Left ventricle myocardium inferior (tissue), 1 donor: Measurements from ENCODE around the gene CD276. TPM values are rescaled to one million over a fixed set of nuclear protein-coding genes. Genes with fewer than 3 reads are reported as not detected.
A peak's percentile ranks its signal among the peaks of the same experiment; 100 is the strongest.

Source experiments
- DNase-seq: peaks from one replicate; pipeline ENCODE4 v3.0.0-alpha.2; 2020
- H3K27ac ChIP-seq: fragments of 200-600 bp; replicated peaks from 2 replicates; pipeline ENCODE4 v1.8.0; 2021
- H3K27me3 ChIP-seq: fragments of 200-600 bp; 2 replicates; pipeline ENCODE4 v1.8.0; 2021; ENCODE audit warnings: low read depth
- H3K36me3 ChIP-seq: fragments of 200-600 bp; 2 replicates; pipeline ENCODE4 v1.8.0; 2021
- H3K4me1 ChIP-seq: fragments of 200-600 bp; 2 replicates; pipeline ENCODE4 v1.8.0; 2021
- H3K4me3 ChIP-seq: fragments of 200-600 bp; 2 replicates; pipeline ENCODE4 v1.8.0; 2021; ENCODE audit warnings: mild to moderate bottlenecking, moderate library complexity
- H3K9me3 ChIP-seq: fragments of 200-600 bp; replicated peaks from 2 replicates; pipeline ENCODE4 v1.8.0; 2021
- intact Hi-C: fragments of 100-400 bp; cut with micrococcal nuclease; formaldehyde crosslinking; loops from one replicate; pipeline ENCODE4 v1.11.0; 2022
- total RNA-seq: library from RNA; stranded (reverse); fragmentation: NEBNext Ultra II Directional; extraction: Animal tissue kit (Norgen Biotek cat#: 25700); gene quantifications from one replicate; pipeline ENCODE4 v1.2.1, GENCODE V29; 2021
- TF ChIP-seq, protein P1 (sequence below): fragments of 200-600 bp; IDR thresholded peaks from 2 replicates; pipeline ENCODE4 v1.8.0; 2021; ENCODE audit warnings: antibody characterized with exemption, mild to moderate bottlenecking, borderline replicate concordance
- donor health status: DM: no; HTN: yes; CAD: no; lungs with severe emphysema.

The CD276 gene
- total RNA-seq, 1 donor from 2014 or later = 32.4 TPM

DNA sequence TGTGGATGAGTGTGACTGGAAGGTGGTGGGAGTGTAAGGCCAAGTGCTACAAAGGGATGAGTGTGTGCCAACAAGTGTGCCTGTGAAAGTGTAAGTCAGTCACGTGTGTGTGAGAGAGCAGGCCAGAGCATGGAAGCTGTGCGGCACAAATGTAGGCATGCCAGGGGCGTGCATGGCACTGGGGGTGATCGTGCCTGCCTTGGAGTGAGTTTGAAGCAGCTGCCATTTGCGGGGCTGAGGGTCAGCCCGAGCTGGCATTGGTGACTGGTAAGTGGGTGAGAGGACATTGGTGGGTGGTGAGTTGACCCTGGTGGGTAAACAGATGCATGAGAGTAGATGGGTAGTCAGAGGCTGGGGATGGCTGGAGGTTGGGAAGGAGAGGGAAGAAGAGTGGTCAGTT lies 24.5 kb downstream of the CD276 start:
- H3K4me3 ChIP-seq = no peak overlapping the region
- H3K36me3 ChIP-seq = peaks cover 60% of the 10 kb centered on the region
- H3K4me1 ChIP-seq = peaks cover 14% of the 10 kb centered on the region
- H3K27me3 ChIP-seq = no peaks in the 10 kb centered on the region
- no peak overlapping the region for H3K27ac ChIP-seq
- no peaks in the 10 kb centered on the region for H3K9me3 ChIP-seq
- DNase-seq = no peak
- TF ChIP-seq, protein P1, sequence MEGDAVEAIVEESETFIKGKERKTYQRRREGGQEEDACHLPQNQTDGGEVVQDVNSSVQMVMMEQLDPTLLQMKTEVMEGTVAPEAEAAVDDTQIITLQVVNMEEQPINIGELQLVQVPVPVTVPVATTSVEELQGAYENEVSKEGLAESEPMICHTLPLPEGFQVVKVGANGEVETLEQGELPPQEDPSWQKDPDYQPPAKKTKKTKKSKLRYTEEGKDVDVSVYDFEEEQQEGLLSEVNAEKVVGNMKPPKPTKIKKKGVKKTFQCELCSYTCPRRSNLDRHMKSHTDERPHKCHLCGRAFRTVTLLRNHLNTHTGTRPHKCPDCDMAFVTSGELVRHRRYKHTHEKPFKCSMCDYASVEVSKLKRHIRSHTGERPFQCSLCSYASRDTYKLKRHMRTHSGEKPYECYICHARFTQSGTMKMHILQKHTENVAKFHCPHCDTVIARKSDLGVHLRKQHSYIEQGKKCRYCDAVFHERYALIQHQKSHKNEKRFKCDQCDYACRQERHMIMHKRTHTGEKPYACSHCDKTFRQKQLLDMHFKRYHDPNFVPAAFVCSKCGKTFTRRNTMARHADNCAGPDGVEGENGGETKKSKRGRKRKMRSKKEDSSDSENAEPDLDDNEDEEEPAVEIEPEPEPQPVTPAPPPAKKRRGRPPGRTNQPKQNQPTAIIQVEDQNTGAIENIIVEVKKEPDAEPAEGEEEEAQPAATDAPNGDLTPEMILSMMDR = no peak
- intact Hi-C loops = no loop called here

- Histone ChIP-seq H3K27ac (no peak overlapping the region), H3K27me3 (no peaks in the 10 kb centered on the region), H3K4me1 (peaks cover 14% of the 10 kb centered on the region), H3K9me3 (no peaks in the 10 kb centered on the region), H3K4me3 (no peak overlapping the region), H3K36me3 (peaks cover 59% of the 10 kb centered on the region)
- DNase-seq = no peak
- intact Hi-C loops = no loop called here
- TF ChIP-seq, protein P1 = no peak
These were observed 25.1 kb downstream of the CD276 start for GRCh38 chr15:73709241-73709640.

DNA sequence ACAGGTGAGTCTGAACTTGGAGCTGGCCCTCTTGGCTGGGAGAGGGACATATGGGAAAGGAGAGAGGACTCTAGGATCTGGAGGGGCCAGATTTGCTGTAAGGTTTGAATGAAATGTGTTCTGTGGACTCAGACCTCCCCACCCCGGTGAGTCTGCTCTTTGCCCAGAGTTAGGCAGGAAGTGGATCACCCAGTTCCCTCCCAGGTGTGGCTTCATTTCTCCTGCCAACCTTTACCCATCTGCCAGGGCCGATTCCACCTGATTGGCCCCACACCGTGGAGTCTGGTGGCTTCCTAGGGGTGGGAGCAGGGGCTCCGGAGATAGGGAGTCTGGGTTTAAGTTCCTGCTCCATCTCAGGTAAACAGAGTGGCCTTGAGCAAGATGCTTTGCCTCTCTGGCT lies 25.5 kb downstream of the CD276 start:
- Histone ChIP-seq H3K27me3 (no peaks in the 10 kb centered on the region), H3K9me3 (no peaks in the 10 kb centered on the region), H3K4me1 (peaks cover 14% of the 10 kb centered on the region), H3K27ac (no peak overlapping the region), H3K4me3 (no peak overlapping the region), H3K36me3 (peaks cover 55% of the 10 kb centered on the region)
- TF ChIP-seq, protein P1 = no peak
- intact Hi-C loops = no loop called here
- no peak for DNase-seq

DNA sequence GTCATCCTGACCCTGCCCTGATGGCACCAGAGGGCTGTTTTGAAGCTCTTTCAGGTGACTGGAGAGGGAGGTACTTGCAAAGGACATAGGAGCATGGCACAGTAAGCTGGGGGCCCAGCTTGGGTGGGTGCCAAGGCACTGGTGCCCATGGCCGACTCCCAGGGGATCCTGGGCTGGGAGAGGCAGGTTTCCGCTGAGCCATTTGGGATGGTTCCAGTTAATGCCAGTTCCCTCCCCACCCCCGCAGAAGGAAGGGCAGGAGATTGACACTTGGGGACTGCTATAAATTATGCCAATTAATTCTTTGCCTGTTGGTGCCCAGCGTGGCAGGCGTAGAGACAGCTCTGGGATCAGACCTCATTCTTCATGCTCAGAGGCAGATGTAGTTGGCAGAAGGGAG lies 26.1 kb downstream of the CD276 start:
- TF ChIP-seq, protein P1 = no peak
- no peaks in the 10 kb centered on the region for H3K9me3 ChIP-seq
- no peak for DNase-seq
- H3K27me3 ChIP-seq = no peaks in the 10 kb centered on the region
- peaks cover 13% of the 10 kb centered on the region for H3K4me1 ChIP-seq
- peaks cover 51% of the 10 kb centered on the region for H3K36me3 ChIP-seq
- intact Hi-C loops = no loop called here
- H3K27ac ChIP-seq = no peak overlapping the region
- H3K4me3 ChIP-seq = no peak overlapping the region

DNA sequence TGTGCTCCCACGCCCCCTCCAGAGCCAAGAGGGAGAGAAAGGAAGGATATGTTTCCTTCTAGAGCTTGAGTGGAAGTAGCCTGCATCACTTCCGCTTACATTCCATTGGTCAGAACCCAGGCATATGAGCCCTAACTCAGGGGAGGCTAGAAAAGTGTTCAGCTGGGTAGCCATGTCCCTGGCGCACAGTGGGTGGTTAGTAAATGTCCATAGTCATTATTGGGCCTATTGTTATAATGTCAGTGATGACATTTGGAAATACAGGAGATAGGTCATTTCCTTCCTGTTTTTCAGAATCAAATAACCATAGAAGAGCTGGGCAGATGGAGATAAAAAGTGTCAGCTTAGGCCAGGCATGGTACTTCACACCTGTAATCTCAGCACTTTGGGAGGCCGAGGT lies 27.3 kb downstream of the CD276 start:
- peaks cover 22% of the 10 kb centered on the region for H3K4me1 ChIP-seq
- intact Hi-C loops = no loop called here
- DNase-seq = no peak
- no peaks in the 10 kb centered on the region for H3K27me3 ChIP-seq
- H3K36me3 ChIP-seq = peaks cover 40% of the 10 kb centered on the region
- no peaks in the 10 kb centered on the region for H3K9me3 ChIP-seq
- TF ChIP-seq, protein P1 = no peak
- H3K4me3 ChIP-seq = no peak overlapping the region
- H3K27ac ChIP-seq = no peak overlapping the region

DNA sequence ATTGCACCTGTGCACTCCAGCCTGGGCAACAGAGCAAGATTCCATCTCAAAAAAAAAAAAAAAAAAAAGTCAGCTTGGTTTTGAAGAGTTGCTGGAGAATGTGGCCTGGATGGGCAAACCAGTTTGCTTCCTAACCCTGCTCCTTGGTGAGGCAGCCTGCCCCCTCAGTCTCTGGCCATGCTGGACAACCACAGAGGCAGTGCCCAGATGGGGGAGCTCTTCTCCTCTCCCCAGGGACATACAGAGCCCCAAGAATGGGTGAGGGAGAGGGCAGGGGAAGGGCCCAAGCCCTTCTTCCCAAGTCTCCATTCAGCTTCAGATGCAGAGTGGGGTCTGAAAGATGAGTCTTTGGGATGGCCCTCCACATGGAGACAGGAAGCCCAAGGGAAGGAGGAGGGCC lies 27.9 kb downstream of the CD276 start:
- TF ChIP-seq, protein P1 = peak; percentile 29
- no peak for DNase-seq
- peaks cover 36% of the 10 kb centered on the region for H3K36me3 ChIP-seq
- intact Hi-C loops = no loop called here
- H3K27ac ChIP-seq = no peak overlapping the region
- no peaks in the 10 kb centered on the region for H3K27me3 ChIP-seq
- peaks cover 26% of the 10 kb centered on the region for H3K4me1 ChIP-seq
- H3K4me3 ChIP-seq = no peak overlapping the region
- H3K9me3 ChIP-seq = no peaks in the 10 kb centered on the region
